NB4 (cell line): ENCODE data around the gene CCDC38.

Source experiments
- CTCF ChIP-seq: IDR thresholded peaks from one replicate; pipeline ENCODE4 v1.5.1; 2012; ENCODE audit warnings: low read depth, low read length
- MAX ChIP-seq: IDR thresholded peaks from 2 replicates; pipeline ENCODE4 v1.6.1; 2011; ENCODE audit warnings: low read depth, low read length
- MYC ChIP-seq: IDR thresholded peaks from 2 replicates; pipeline ENCODE4 v1.6.1; 2011; ENCODE audit warnings: low read depth, low read length
- POLR2A ChIP-seq: IDR thresholded peaks from 2 replicates; pipeline ENCODE4 v1.6.1; 2011; ENCODE audit warnings: mild to moderate bottlenecking; ENCODE audit not compliant: insufficient read length; ENCODE audit errors: extremely low read depth

DNA sequence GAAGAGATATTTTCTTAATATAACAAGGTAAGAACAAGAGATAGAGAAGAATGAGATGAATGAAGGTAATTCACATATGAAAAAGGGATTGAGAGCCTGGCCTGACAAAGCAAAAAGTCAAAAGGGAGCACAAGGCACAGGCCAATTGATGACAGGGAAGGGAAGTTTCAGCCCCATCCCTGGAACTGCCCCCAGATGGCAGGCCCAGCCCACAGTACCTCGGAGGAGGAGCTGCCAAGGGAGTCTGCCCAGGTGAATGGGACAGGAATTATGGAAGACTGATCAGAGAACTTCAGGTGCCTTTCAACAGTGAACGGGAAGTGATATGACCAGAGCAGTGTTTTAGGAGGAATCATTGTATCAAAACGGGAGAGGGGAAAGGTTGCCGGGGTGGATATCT, 68.0 kb downstream of the CCDC38 start:
- TF ChIP-seq MAX (no peak), CTCF (no peak), POLR2A (no peak), MYC (no peak)
